Lung microvascular endothelial cell (primary cell): ENCODE data around the gene CSNK2A3. TPM values are rescaled to one million over a fixed set of nuclear protein-coding genes. Genes with fewer than 3 reads are reported as not detected.

ENCODE experiments used
- DNase-seq, 2 donors: peaks; one replicate each; pipeline versions ENCODE4 v3.0.0 to v3.0.0-alpha.2; 2010; ENCODE audit warnings: low read depth in 2 of 2
- total RNA-seq: library from RNA; depleted of rRNA; stranded (reverse); fragments of >200 nt; gene quantifications from 2 replicates; pipeline ENCODE4 v1.2.1, GENCODE V29; 2014

CSNK2A3 gene
- total RNA-seq, 1 donor from 2014 or later: 4.2 TPM

- no peak for DNase-seq
Observed at GRCh38 chr11:11338304-11338703, 14.7 kb downstream of the CSNK2A3 start.

- DNase-seq: no peak
Observed at GRCh38 chr11:11336664-11337063, 16.4 kb downstream of the CSNK2A3 start.

- no peak for DNase-seq
Observed at GRCh38 chr11:11335043-11335442, 18.0 kb downstream of the CSNK2A3 start.

GRCh38 chr11:11334607-11335006 is 18.4 kb downstream of the CSNK2A3 start:
- DNase-seq: no peak

GRCh38 chr11:11332141-11332710 is 20.8 kb downstream of the CSNK2A3 start:
- DNase-seq: no peak

GRCh38 chr11:11329062-11329806 is 23.8 kb downstream of the CSNK2A3 start:
- no peak for DNase-seq

- DNase-seq: no peak
Observed at GRCh38 chr11:11324090-11324489, 29.0 kb downstream of the CSNK2A3 start.

GRCh38 chr11:11322101-11322500 is 30.9 kb downstream of the CSNK2A3 start:
- no peak for DNase-seq

GRCh38 chr11:11320825-11321224 is 32.2 kb downstream of the CSNK2A3 start:
- DNase-seq: no peak

GRCh38 chr11:11318961-11319360 is 34.1 kb downstream of the CSNK2A3 start:
- DNase-seq: no peak

GRCh38 chr11:11318461-11318860 is 34.6 kb downstream of the CSNK2A3 start:
- no peak for DNase-seq

GRCh38 chr11:11316651-11317230 is 36.3 kb downstream of the CSNK2A3 start:
- DNase-seq: no peak

GRCh38 chr11:11313902-11314692 is 39.0 kb downstream of the CSNK2A3 start:
- peak in 1 of 2 donors; percentile 18 for DNase-seq

GRCh38 chr11:11313426-11313825 is 39.6 kb downstream of the CSNK2A3 start:
- DNase-seq: peak; percentile 32 to 55

GRCh38 chr11:11312738-11313137 is 40.3 kb downstream of the CSNK2A3 start:
- no peak for DNase-seq

GRCh38 chr11:11311169-11311568 is 41.9 kb downstream of the CSNK2A3 start:
- no peak for DNase-seq

GRCh38 chr11:11309906-11310305 is 43.1 kb downstream of the CSNK2A3 start:
- DNase-seq: no peak

- DNase-seq: no peak
Observed at GRCh38 chr11:11308249-11308648, 44.8 kb downstream of the CSNK2A3 start.

GRCh38 chr11:11306855-11307254 is 46.2 kb downstream of the CSNK2A3 start:
- no peak for DNase-seq

GRCh38 chr11:11304550-11304949 is 48.5 kb downstream of the CSNK2A3 start:
- no peak for DNase-seq

GRCh38 chr11:11302565-11302964 is 50.5 kb downstream of the CSNK2A3 start:
- DNase-seq: no peak
